HEK293 (cell line): ENCODE measurements around the gene B4GALNT3.

Source experiments
- CTCF ChIA-PET: fragments of 350-600 bp; formaldehyde crosslinking; extraction: SDS; loops from one replicate; lab custom pipeline; 2021; ENCODE audit warnings: antibody characterized with exemption; lab: Yijun Ruan, JAX
- POLR2A ChIA-PET: fragments of 300-600 bp; formaldehyde crosslinking; extraction: SDS; loops from one replicate; lab custom pipeline; 2020; ENCODE audit warnings: antibody characterized with exemption, inconsistent platforms; lab: Yijun Ruan, JAX
- H3K27ac ChIP-seq: fragments of 200-500 bp; sonication (Bioruptor generic); 2 replicates; pipeline ENCODE4 v1.5.1; 2014; ENCODE audit warnings: low read depth, low read length, control low read depth, inconsistent platforms; ENCODE audit errors: extremely low read depth
- H3K36me3 ChIP-seq, 2 experiments: fragments of 200-500 bp in 1 of 2; sonication (Bioruptor generic) in 1 of 2; 1 replicate in 1 of 2; 2 replicates in 1 of 2; pipeline ENCODE4 v1.5.1; 2014 to 2017; ENCODE audit warnings: inconsistent platforms in 2 of 2, low read length in 2 of 2; ENCODE audit not compliant: control insufficient read depth in 2 of 2, insufficient read depth in 1 of 2
- H3K4me1 ChIP-seq: fragments of 200-500 bp; sonication (Bioruptor generic); 2 replicates; pipeline ENCODE4 v1.5.1; 2014; ENCODE audit warnings: mild to moderate bottlenecking, low read length, inconsistent platforms; ENCODE audit not compliant: control insufficient read depth, insufficient read depth
- H3K4me3 ChIP-seq: 2 replicates; pipeline ENCODE4 v1.5.1; 2011; ENCODE audit warnings: low read depth, mild to moderate bottlenecking, control low read depth, low read length, moderate library complexity
- H3K9me3 ChIP-seq: fragments of 200-500 bp; sonication (Bioruptor generic); 2 replicates; pipeline ENCODE4 v1.5.1; 2014; ENCODE audit warnings: low read depth, low read length, inconsistent platforms; ENCODE audit not compliant: control insufficient read depth, insufficient read depth
- EGR2 ChIP-seq: fragments of 450-650 bp; formaldehyde crosslinking; IDR thresholded peaks from 2 replicates; pipeline ENCODE4 v1.5.1; 2016; ENCODE audit warnings: low read depth, missing biosample characterization, missing genetic modification characterization
- HOXD13 ChIP-seq: sonication (generic); formaldehyde crosslinking; IDR thresholded peaks from 2 replicates; pipeline ENCODE4 v1.8.0; 2022; ENCODE audit warnings: missing genetic modification reagents, borderline replicate concordance
- IKZF3 ChIP-seq: fragments of 450-650 bp; IDR thresholded peaks from 2 replicates; pipeline ENCODE4 v1.5.0; 2018; ENCODE audit warnings: missing biosample characterization, mild to moderate bottlenecking, missing genetic modification characterization, moderate library complexity
- MZF1 ChIP-seq: fragments of 450-650 bp; formaldehyde crosslinking; IDR thresholded peaks from 2 replicates; pipeline ENCODE4 v1.5.1; 2017; ENCODE audit warnings: missing biosample characterization, missing genetic modification characterization, borderline replicate concordance
- PRDM1 ChIP-seq: fragments of 450-650 bp; formaldehyde crosslinking; IDR thresholded peaks from 2 replicates; pipeline ENCODE4; 2016; ENCODE audit warnings: missing biosample characterization, missing genetic modification characterization
- SP3 ChIP-seq: fragments of 450-650 bp; formaldehyde crosslinking; IDR thresholded peaks from 2 replicates; pipeline ENCODE4 v1.5.1; 2016; ENCODE audit warnings: missing biosample characterization, missing genetic modification characterization
- ZFP37 ChIP-seq: fragments of 450-650 bp; formaldehyde crosslinking; IDR thresholded peaks from 2 replicates; pipeline ENCODE4 v1.5.1; 2016; ENCODE audit warnings: missing biosample characterization, missing genetic modification characterization
- ZNF202 ChIP-seq: fragments of 450-650 bp; formaldehyde crosslinking; IDR thresholded peaks from 2 replicates; pipeline ENCODE4 v1.5.1; 2016; ENCODE audit warnings: missing biosample characterization, missing genetic modification characterization, borderline replicate concordance
- ZNF214 ChIP-seq: fragments of 450-650 bp; formaldehyde crosslinking; IDR thresholded peaks from 2 replicates; pipeline ENCODE4 v1.5.1; 2017; ENCODE audit warnings: missing biosample characterization, mild to moderate bottlenecking, missing genetic modification characterization, borderline replicate concordance
- ZNF24 ChIP-seq: fragments of 450-650 bp; formaldehyde crosslinking; IDR thresholded peaks from 2 replicates; pipeline ENCODE4 v1.5.1; 2016; ENCODE audit warnings: missing biosample characterization, missing genetic modification characterization
- ZNF324 ChIP-seq: fragments of 450-650 bp; formaldehyde crosslinking; IDR thresholded peaks from 2 replicates; pipeline ENCODE4 v1.5.1; 2016; ENCODE audit warnings: missing biosample characterization, missing genetic modification characterization
- ZNF335 ChIP-seq: fragments of 450-650 bp; formaldehyde crosslinking; conservative IDR thresholded peaks from 2 replicates; pipeline ENCODE4 v1.5.1; 2016; ENCODE audit warnings: missing biosample characterization, missing genetic modification characterization
- ZNF366 ChIP-seq: fragments of 450-650 bp; formaldehyde crosslinking; conservative IDR thresholded peaks from 2 replicates; pipeline ENCODE4 v1.5.1; 2016; ENCODE audit warnings: missing biosample characterization, missing genetic modification characterization
- ZNF394 ChIP-seq: fragments of 450-650 bp; formaldehyde crosslinking; IDR thresholded peaks from 2 replicates; pipeline ENCODE4 v1.5.1; 2016; ENCODE audit warnings: missing biosample characterization, missing genetic modification characterization, mild to moderate bottlenecking, moderate library complexity, borderline replicate concordance
- ZNF626 ChIP-seq: fragments of 450-650 bp; sonication (Bioruptor Pico); formaldehyde crosslinking; IDR thresholded peaks from 2 replicates; pipeline ENCODE4 v1.5.1; 2018; ENCODE audit warnings: missing biosample characterization, missing genetic modification characterization, inconsistent platforms
- ZNF777 ChIP-seq: fragments of 450-650 bp; formaldehyde crosslinking; IDR thresholded peaks from 2 replicates; pipeline ENCODE4 v1.5.1; 2017; ENCODE audit warnings: missing biosample characterization, missing genetic modification characterization, borderline replicate concordance
- ZNF792 ChIP-seq: fragments of 450-650 bp; formaldehyde crosslinking; IDR thresholded peaks from 2 replicates; pipeline ENCODE4 v1.5.1; 2016; ENCODE audit warnings: missing biosample characterization, missing genetic modification characterization
- TF ChIP-seq, protein P1 (sequence below): fragments of 450-650 bp; formaldehyde crosslinking; conservative IDR thresholded peaks from 2 replicates; pipeline ENCODE4 v1.5.1; 2016; ENCODE audit warnings: low read depth, missing biosample characterization, missing genetic modification characterization
- TF ChIP-seq, protein P2 (sequence below): fragments of 450-650 bp; formaldehyde crosslinking; IDR thresholded peaks from 2 replicates; pipeline ENCODE4 v1.5.1; 2016; ENCODE audit warnings: missing biosample characterization, missing genetic modification characterization
- TF ChIP-seq, protein P3 (sequence below): fragments of 450-650 bp; formaldehyde crosslinking; IDR thresholded peaks from 2 replicates; pipeline ENCODE4 v1.5.1; 2016; ENCODE audit warnings: missing biosample characterization, missing genetic modification characterization
- TF ChIP-seq, protein P4 (sequence below): fragments of 450-650 bp; formaldehyde crosslinking; IDR thresholded peaks from 2 replicates; pipeline ENCODE4 v1.5.1; 2017; ENCODE audit warnings: missing biosample characterization, missing genetic modification characterization

Gene B4GALNT3

DNA sequence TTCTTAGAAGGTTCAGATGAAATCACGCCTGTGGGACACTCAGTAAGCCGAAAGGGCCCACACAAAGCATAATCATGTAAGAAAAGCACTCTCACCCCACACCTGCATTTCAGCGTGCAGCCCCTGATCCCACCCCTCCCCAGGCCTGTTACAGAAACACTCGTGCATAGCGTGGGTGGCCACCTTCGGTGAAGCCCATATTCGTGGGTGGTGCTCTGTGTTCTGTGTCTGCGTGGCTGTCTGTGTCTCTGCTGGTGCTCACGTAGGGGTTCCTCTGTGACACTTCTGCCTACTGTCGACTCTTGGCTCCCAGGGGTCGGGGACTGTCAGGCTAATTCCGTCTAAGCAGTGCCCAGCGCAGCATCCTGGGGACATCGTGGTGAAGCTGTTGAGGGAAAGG lies 74.0 kb downstream of the B4GALNT3 start:
- H3K9me3 ChIP-seq, result no peaks in the 10 kb centered on the region
- ChIA-PET POLR2A (no interaction called here), CTCF (interaction anchor here (0.6 to 5.8 kb wide), 3 partner anchors 13 to 91 kb away, joined by 3 to 30 read pairs (median 7); no protein-coding TSS in a partner anchor)
- no peaks in the 10 kb centered on the region for H3K36me3 ChIP-seq
- H3K27ac ChIP-seq, result no peak overlapping the region
- H3K4me3 ChIP-seq, result no peak overlapping the region
- no peaks in the 10 kb centered on the region; the same call in 1 of the 2 replicates for H3K4me1 ChIP-seq
- TF ChIP-seq SP3 (tag by site-specific recombination) (no peak), EGR2 (tag by site-specific recombination) (0 out of 2 replicates have a peak, but pooled peaks have one; percentile 14), ZNF335 (no peak)

DNA sequence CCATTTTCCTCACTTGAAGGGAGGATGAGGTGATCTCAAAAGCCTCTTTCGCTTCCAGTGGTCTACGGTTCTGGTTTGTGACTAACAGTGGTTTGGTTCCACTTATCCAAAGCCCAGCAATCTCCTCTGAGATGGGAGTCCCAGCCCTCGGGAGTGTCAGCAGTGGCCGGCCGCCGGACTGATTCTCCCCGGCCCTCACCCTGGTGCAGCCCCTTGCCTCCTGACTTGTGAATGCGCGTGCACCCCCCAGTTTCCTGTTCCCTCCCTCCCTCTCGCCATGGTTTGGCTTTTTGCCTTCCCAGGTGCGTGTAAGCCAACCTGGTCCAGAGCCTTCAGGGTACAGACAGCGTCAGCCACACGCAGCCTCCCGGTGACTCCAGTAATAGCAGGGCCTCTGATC lies 74.5 kb downstream of the B4GALNT3 start:
- H3K27ac ChIP-seq, result no peak overlapping the region
- H3K4me3 ChIP-seq, result no peak overlapping the region
- CTCF ChIA-PET, result interaction anchor here (5.8 kb wide), 1 partner anchor 13 kb away, joined by 30 read pairs; no protein-coding TSS in a partner anchor
- H3K4me1 ChIP-seq, result no peaks in the 10 kb centered on the region; the same call in 1 of the 2 replicates
- H3K9me3 ChIP-seq, result no peaks in the 10 kb centered on the region
- TF ChIP-seq MZF1 (tag by site-specific recombination) (no peak), ZNF324 (no peak), ZNF792 (tag by site-specific recombination) (no peak), ZNF777 (tag by site-specific recombination) (no peak), ZNF24 (no peak), ZFP37 (tag by site-specific recombination) (no peak), IKZF3 (tag by site-specific recombination) (no peak), ZNF394 (tag by site-specific recombination) (no peak), ZNF202 (tag by site-specific recombination) (no peak)
- TF ChIP-seq, protein P1, sequence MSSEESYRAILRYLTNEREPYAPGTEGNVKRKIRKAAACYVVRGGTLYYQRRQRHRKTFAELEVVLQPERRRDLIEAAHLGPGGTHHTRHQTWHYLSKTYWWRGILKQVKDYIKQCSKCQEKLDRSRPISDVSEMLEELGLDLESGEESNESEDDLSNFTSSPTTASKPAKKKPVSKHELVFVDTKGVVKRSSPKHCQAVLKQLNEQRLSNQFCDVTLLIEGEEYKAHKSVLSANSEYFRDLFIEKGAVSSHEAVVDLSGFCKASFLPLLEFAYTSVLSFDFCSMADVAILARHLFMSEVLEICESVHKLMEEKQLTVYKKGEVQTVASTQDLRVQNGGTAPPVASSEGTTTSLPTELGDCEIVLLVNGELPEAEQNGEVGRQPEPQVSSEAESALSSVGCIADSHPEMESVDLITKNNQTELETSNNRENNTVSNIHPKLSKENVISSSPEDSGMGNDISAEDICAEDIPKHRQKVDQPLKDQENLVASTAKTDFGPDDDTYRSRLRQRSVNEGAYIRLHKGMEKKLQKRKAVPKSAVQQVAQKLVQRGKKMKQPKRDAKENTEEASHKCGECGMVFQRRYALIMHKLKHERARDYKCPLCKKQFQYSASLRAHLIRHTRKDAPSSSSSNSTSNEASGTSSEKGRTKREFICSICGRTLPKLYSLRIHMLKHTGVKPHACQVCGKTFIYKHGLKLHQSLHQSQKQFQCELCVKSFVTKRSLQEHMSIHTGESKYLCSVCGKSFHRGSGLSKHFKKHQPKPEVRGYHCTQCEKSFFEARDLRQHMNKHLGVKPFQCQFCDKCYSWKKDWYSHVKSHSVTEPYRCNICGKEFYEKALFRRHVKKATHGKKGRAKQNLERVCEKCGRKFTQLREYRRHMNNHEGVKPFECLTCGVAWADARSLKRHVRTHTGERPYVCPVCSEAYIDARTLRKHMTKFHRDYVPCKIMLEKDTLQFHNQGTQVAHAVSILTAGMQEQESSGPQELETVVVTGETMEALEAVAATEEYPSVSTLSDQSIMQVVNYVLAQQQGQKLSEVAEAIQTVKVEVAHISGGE (tag by site-specific recombination), result no peak
- no peaks in the 10 kb centered on the region for H3K36me3 ChIP-seq
- POLR2A ChIA-PET, result no interaction called here

DNA sequence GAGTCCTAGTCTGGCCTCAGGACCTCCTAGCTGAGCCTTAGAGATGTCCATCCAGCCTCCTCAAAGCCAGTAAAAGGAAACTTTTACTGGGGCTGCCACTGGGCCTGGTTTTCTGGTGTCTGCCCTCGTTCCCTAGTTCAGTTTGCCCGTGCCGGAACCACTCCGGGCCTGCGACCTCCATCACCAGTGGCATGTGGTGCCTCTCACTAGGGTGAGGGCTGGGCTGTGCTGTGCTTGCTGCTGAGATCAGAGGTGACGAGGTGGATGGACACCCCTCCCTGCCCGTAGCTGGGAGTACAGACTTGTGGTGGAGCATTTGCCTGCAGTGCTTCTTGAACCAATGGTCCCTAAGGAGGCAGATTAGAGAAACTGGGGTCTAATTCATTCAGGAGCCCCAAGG lies 75.7 kb downstream of the B4GALNT3 start:
- Histone ChIP-seq H3K36me3 (no peaks in the 10 kb centered on the region), H3K27ac (no peak overlapping the region), H3K9me3 (no peaks in the 10 kb centered on the region), H3K4me3 (no peak overlapping the region), H3K4me1 (no peaks in the 10 kb centered on the region; the same call in 1 of the 2 replicates)
- POLR2A ChIA-PET, result interaction anchor here (0.7 kb wide), 1 partner anchor 168 kb away, joined by 3 read pairs; no protein-coding TSS in a partner anchor
- CTCF ChIA-PET, result interaction anchor here (1.3 to 5.8 kb wide), 4 partner anchors 12 to 94 kb away, joined by 8 to 30 read pairs (median 16); no protein-coding TSS in a partner anchor
- no peak for TF ChIP-seq HOXD13 (CRISPR knock-in tag)
- no peak for TF ChIP-seq ZNF366 (tag by site-specific recombination)
- TF ChIP-seq, protein P2, sequence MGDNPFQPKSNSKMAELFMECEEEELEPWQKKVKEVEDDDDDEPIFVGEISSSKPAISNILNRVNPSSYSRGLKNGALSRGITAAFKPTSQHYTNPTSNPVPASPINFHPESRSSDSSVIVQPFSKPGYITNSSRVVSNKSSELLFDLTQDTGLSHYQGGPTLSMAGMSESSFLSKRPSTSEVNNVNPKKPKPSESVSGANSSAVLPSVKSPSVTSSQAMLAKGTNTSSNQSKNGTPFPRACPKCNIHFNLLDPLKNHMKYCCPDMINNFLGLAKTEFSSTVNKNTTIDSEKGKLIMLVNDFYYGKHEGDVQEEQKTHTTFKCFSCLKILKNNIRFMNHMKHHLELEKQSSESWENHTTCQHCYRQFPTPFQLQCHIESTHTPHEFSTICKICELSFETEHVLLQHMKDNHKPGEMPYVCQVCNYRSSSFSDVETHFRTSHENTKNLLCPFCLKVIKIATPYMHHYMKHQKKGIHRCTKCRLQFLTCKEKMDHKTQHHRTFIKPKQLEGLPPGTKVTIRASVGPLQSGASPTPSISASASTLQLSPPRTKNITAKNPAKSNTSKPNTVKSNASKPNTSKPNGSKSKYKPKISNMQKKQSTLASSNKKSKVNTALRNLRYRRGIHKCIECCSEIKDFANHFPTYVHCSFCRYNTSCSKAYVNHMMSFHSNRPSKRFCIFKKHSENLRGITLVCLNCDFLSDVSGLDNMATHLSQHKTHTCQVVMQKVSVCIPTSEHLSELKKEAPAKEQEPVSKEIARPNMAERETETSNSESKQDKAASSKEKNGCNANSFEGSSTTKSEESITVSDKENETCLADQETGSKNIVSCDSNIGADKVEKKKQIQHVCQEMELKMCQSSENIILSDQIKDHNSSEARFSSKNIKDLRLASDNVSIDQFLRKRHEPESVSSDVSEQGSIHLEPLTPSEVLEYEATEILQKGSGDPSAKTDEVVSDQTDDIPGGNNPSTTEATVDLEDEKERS, result no peak
- TF ChIP-seq PRDM1, result no peak
- TF ChIP-seq, protein P3, sequence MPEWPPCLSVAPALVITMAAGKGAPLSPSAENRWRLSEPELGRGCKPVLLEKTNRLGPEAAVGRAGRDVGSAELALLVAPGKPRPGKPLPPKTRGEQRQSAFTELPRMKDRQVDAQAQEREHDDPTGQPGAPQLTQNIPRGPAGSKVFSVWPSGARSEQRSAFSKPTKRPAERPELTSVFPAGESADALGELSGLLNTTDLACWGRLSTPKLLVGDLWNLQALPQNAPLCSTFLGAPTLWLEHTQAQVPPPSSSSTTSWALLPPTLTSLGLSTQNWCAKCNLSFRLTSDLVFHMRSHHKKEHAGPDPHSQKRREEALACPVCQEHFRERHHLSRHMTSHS (tag by site-specific recombination), result no peak
- no peak for TF ChIP-seq ZNF214 (tag by site-specific recombination)
- TF ChIP-seq, protein P4, sequence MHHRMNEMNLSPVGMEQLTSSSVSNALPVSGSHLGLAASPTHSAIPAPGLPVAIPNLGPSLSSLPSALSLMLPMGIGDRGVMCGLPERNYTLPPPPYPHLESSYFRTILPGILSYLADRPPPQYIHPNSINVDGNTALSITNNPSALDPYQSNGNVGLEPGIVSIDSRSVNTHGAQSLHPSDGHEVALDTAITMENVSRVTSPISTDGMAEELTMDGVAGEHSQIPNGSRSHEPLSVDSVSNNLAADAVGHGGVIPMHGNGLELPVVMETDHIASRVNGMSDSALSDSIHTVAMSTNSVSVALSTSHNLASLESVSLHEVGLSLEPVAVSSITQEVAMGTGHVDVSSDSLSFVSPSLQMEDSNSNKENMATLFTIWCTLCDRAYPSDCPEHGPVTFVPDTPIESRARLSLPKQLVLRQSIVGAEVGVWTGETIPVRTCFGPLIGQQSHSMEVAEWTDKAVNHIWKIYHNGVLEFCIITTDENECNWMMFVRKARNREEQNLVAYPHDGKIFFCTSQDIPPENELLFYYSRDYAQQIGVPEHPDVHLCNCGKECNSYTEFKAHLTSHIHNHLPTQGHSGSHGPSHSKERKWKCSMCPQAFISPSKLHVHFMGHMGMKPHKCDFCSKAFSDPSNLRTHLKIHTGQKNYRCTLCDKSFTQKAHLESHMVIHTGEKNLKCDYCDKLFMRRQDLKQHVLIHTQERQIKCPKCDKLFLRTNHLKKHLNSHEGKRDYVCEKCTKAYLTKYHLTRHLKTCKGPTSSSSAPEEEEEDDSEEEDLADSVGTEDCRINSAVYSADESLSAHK (tag by site-specific recombination), result no peak
- no peak for TF ChIP-seq ZNF626 (tag by site-specific recombination)
